Smooth muscle cell (in vitro differentiated cells): ENCODE data around the gene RPSA. TPM values are rescaled to one million over a fixed set of nuclear protein-coding genes. Genes with fewer than 3 reads are reported as not detected.
A peak's percentile ranks its signal among the peaks of the same experiment; 100 is the strongest.

Source experiments
- DNase-seq: peaks from one replicate; lab custom pipeline; 2025; ENCODE audit not compliant: unreplicated experiment; lab: John Stamatoyannopoulos, UW
- H2AFZ ChIP-seq: fragments of 200-600 bp; sonication (generic); 2 replicates; pipeline ENCODE4 v1.6.0; 2016; ENCODE audit warnings: antibody characterized with exemption, low read depth, mild to moderate bottlenecking
- H3F3A ChIP-seq: fragments of 200-600 bp; sonication (generic); 2 replicates; pipeline ENCODE4 v1.6.0; 2017; ENCODE audit warnings: antibody characterized with exemption, low read depth
- H3K27ac ChIP-seq: fragments of 200-600 bp; sonication (generic); 2 replicates; pipeline ENCODE4 v1.5.1; 2016; ENCODE audit warnings: low read depth, mild to moderate bottlenecking
- H3K27me3 ChIP-seq: fragments of 200-600 bp; sonication (generic); 2 replicates; pipeline ENCODE4 v1.6.1; 2016; ENCODE audit warnings: low read depth, mild to moderate bottlenecking
- H3K36me3 ChIP-seq: fragments of 200-600 bp; sonication (generic); 2 replicates; pipeline ENCODE4 v1.5.1; 2016; ENCODE audit warnings: low read depth
- H3K4me1 ChIP-seq: fragments of 200-600 bp; sonication (generic); 2 replicates; pipeline ENCODE4 v1.5.1; 2016; ENCODE audit warnings: low read depth
- H3K4me2 ChIP-seq: fragments of 200-600 bp; sonication (generic); 2 replicates; pipeline ENCODE4 v1.6.0; 2016; ENCODE audit warnings: mild to moderate bottlenecking
- H3K4me3 ChIP-seq: fragments of 200-600 bp; sonication (generic); 2 replicates; pipeline ENCODE4 v1.5.1; 2016; ENCODE audit warnings: mild to moderate bottlenecking
- H3K79me2 ChIP-seq: fragments of 200-600 bp; sonication (generic); 2 replicates; pipeline ENCODE4 v1.6.0; 2016; ENCODE audit warnings: low read depth, mild to moderate bottlenecking
- H3K9ac ChIP-seq: fragments of 200-600 bp; sonication (generic); 2 replicates; pipeline ENCODE4 v1.6.0; 2016; ENCODE audit warnings: low read depth
- H3K9me3 ChIP-seq: fragments of 200-600 bp; sonication (generic); replicated peaks from 2 replicates; pipeline ENCODE4 v1.5.1; 2016; ENCODE audit warnings: low read depth
- H4K20me1 ChIP-seq: fragments of 200-600 bp; sonication (generic); 2 replicates; pipeline ENCODE4 v1.6.0; 2016; ENCODE audit warnings: low read depth
- CTCF ChIP-seq: fragments of 200-600 bp; sonication (generic); IDR thresholded peaks from 2 replicates; pipeline ENCODE4 v1.5.1; 2017; ENCODE audit warnings: borderline replicate concordance, mild to moderate bottlenecking, antibody characterized with exemption; ENCODE audit not compliant: insufficient read depth, poor library complexity, severe bottlenecking
- WGBS: methylation state at CpG from one replicate; pipeline ENCODE4 v1.1.7; 2016; ENCODE audit warnings: low lambda C conversion rate; 5-methylcytosine and 5-hydroxymethylcytosine counted together
- polyA plus RNA-seq: library from polyadenylated mRNA; unstranded; fragments of >200 nt; fragmentation: Nextera tagmentation; extraction: Ambion mirVana; gene quantifications from 2 replicates; pipeline ENCODE4 v1.2.1, GENCODE V29; 2016
- total RNA-seq: library from RNA; depleted of rRNA; stranded (reverse); fragments of >200 nt; gene quantifications from 2 replicates; pipeline ENCODE4 v1.2.3, GENCODE V29; 2014

RPSA gene
- total and polyA plus RNA-seq, 2 experiments from 2014 or later: 355 to 1,254 TPM

- Histone ChIP-seq H3K79me2 (peaks cover 28% of the 10 kb centered on the region), H3K9ac (no peak overlapping the region), H3K27me3 (no peaks in the 10 kb centered on the region), H3F3A (peaks cover 19% of the 10 kb centered on the region), H2AFZ (no peak overlapping the region), H3K4me2 (no peak overlapping the region), H3K9me3 (no peaks in the 10 kb centered on the region), H3K4me3 (no peak overlapping the region), H3K27ac (no peak overlapping the region), H4K20me1 (peaks cover 25% of the 10 kb centered on the region), H3K4me1 (peaks cover 12% of the 10 kb centered on the region), H3K36me3 (no peaks in the 10 kb centered on the region)
- DNase-seq: no peak
- WGBS: 87% methylated on average over 15 of the region's 15 CpGs
- no peak for TF ChIP-seq CTCF
These were observed 1.4 kb upstream of the RPSA start for GRCh38 chr3:39404943-39405686.

GRCh38 chr3:39405687-39406367, 693 bp upstream of the RPSA start:
- H2AFZ ChIP-seq: peak overlapping the region; percentile 95
- peaks cover 12% of the 10 kb centered on the region for H3K4me1 ChIP-seq
- H3K9ac ChIP-seq: peak overlapping the region; percentile 54
- TF ChIP-seq CTCF: no peak
- no peaks in the 10 kb centered on the region for H3K9me3 ChIP-seq
- peak overlapping the region; percentile 77 for H3K4me3 ChIP-seq
- WGBS: 74% methylated on average over 13 of the region's 13 CpGs
- peak overlapping the region; percentile 85 for H3K27ac ChIP-seq
- peaks cover under 1% of the 10 kb centered on the region for H3K36me3 ChIP-seq
- peaks cover 22% of the 10 kb centered on the region for H3F3A ChIP-seq
- peaks cover 32% of the 10 kb centered on the region for H4K20me1 ChIP-seq
- no peaks in the 10 kb centered on the region for H3K27me3 ChIP-seq
- peaks cover 28% of the 10 kb centered on the region for H3K79me2 ChIP-seq
- no peak for DNase-seq
- H3K4me2 ChIP-seq: peak overlapping the region; percentile 86

GRCh38 chr3:39407259-39407629, 724 bp downstream of the RPSA start:
- H3K27me3 ChIP-seq: no peaks in the 10 kb centered on the region
- peaks cover 9% of the 10 kb centered on the region for H3K36me3 ChIP-seq
- H3K4me2 ChIP-seq: peak overlapping the region; percentile 86
- peaks cover 46% of the 10 kb centered on the region for H4K20me1 ChIP-seq
- H3K27ac ChIP-seq: peak overlapping the region; percentile 85
- peaks cover 28% of the 10 kb centered on the region for H3K79me2 ChIP-seq
- no peak for DNase-seq
- TF ChIP-seq CTCF: no peak
- peak overlapping the region; percentile 73 for H3K9ac ChIP-seq
- peak overlapping the region; percentile 77 for H3K4me3 ChIP-seq
- peaks cover 36% of the 10 kb centered on the region for H3F3A ChIP-seq
- WGBS: 3% methylated on average over 9 of the region's 9 CpGs
- H3K4me1 ChIP-seq: peaks cover 12% of the 10 kb centered on the region
- peak overlapping the region; percentile 95 for H2AFZ ChIP-seq
- no peaks in the 10 kb centered on the region for H3K9me3 ChIP-seq
